IPS-11a (cell line): Measurements from ENCODE around the gene UQCRC1.

Experiments
- H3K4me3 ChIP-seq: one replicate; pipeline ENCODE4 v1.5.1; 2013; ENCODE audit warnings: low read depth, low read length, control low read depth

The UQCRC1 gene

DNA sequence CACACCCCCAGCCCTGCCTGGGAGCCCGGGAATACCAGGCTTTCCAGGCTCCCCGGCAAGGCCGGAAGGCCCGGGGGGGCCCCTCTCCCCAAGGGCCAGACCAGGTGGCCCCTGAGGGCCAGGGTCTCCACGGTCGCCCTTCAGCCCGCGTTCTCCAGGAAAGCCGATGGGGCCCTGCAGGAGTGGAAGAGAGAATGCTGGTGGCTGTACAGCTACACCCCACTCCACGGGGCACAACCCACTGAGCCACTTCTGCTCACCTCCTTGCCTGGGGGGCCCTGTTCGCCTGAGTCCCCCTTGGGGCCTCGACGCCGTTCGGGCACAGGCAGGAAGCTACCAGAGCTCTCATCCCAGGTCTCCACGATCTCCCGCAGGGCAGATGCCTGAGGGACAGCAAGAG lies 34.1 kb downstream of the UQCRC1 start:
- no peak overlapping the region for H3K4me3 ChIP-seq

DNA sequence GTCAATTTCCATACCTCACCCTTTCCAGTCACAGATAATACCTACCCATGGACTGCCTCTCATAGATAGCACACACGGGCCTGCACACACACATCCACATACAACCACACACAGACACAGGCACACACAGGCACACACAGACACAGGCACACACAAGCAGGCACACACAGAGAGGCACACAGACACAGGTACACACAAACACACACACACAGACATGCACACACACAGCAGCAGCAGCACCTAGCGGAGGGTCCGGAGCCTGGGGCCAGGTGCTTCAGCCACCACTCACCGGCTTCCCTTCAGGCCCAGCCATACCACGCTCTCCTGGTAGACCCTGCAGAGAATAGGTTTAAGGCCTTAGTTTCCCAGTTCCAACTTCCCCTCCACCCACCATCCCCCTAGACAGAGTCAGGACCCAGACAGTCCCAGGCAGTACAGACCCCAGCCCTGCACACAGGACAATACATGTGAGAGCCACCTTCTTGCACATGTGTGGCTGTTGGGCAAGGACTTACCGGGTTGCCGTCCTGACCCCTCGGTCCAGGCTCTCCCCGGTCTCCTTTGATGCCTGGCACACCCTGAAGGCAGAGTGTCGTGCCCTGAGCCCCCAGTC lies 35.4 kb downstream of the UQCRC1 start:
- no peak overlapping the region for H3K4me3 ChIP-seq

DNA sequence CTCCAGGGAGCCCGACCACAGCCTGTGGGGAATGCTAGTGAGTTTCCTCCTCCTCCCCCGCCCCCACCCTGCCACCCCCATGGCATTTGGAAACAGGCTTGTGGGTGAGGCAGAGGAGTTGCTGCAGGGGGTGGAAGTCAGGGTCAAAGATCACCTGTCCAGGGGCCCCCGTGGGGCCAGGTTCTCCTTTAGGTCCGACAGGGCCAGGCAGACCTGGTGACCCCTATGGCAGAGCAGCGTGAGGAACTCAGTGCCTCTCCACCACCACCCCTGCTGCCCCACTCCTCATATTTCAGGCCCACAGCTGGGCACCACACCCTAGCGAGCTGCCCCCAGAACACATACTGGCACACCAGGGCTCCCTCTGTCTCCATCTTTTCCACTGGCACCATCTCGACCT lies 36.9 kb downstream of the UQCRC1 start:
- H3K4me3 ChIP-seq, result no peak overlapping the region

DNA sequence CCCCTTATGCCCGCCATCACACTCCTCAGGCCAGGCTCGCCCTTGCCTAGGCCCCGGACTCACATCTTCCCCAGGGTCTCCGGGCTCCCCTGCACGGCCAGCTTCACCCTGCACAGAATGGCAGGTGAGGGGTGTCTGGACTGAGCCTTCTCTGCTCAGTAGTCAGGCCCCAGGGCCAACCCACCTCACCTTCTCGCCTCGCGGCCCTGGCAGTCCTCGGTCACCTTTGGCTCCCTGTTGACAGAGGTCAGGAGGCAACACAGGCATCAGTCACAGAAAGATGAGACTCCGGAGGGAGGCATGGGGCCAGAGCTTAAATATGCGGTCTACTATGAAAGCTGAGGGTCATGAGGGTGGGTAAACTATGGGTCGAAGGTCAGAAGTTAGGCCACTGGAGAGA lies 37.5 kb downstream of the UQCRC1 start:
- H3K4me3 ChIP-seq, result no peak overlapping the region

DNA sequence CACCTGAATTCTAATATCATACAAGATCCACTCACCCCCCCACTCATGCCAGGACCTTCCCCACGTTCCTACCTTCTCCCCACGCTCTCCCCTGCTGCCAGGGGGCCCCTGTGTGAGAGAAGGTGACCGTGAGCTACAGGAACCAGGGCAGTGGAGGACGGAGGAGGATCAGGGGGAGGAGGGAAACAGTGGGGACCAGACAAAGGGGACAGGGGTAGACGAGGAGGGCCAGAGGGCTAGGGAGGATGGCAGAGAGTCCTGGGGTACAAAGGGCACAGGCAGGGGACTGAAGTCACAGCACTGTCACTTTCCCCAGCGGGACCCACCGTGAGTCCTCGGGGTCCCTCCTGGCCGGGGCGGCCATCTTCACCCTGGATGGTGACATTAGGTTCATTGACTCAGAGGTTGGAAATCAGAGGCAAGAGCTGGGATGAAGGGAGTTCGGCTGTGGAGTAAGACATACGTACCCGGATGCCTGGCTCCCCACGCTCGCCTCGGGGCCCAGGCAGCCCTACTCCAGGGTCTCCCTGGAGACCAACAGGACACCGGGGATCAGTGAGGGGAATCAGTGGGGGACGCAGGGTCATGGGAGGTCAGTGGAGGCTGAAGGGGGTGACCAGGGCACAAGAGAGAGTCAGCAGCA lies 39.5 kb downstream of the UQCRC1 start:
- H3K4me3 ChIP-seq, result no peak overlapping the region

DNA sequence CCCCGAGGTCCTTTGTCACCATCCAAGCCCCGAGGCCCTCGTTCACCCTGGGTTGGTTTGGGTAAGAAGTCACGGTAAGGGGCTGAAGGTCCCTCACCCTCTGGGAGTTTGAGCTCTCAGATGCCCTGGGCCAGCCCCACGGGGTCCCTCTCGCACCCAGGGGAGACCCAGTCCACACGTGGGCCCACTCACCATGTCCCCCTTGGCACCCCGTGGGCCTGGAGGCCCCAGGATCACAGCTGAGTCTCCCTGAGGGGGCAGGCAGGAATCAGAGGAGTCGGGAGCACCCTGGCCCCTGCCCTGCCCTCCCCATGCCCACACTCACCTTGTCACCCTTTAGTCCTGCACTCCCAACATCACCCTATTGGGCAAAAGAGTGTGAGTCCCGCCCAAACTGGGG lies 40.0 kb downstream of the UQCRC1 start:
- no peak overlapping the region for H3K4me3 ChIP-seq

DNA sequence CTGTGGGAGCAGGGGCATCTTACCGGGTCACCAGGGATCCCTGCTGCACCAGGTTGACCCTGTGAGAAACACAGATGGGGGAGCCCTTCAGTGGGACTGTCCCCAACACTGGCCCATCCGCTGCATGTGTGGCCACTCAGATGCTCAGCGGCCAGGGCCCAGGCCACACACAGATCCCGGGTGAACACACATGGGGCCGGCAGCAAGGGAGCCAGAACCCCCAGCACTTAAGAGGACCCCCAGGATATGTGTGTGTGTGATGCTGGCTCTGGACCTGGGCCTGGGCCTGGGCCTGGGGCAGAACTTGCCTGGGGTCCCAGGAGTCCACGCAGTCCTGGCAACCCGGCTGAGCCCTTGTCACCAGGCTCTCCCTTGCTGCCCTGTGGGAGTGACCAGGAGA lies 41.0 kb downstream of the UQCRC1 start:
- H3K4me3 ChIP-seq, result no peak overlapping the region

DNA sequence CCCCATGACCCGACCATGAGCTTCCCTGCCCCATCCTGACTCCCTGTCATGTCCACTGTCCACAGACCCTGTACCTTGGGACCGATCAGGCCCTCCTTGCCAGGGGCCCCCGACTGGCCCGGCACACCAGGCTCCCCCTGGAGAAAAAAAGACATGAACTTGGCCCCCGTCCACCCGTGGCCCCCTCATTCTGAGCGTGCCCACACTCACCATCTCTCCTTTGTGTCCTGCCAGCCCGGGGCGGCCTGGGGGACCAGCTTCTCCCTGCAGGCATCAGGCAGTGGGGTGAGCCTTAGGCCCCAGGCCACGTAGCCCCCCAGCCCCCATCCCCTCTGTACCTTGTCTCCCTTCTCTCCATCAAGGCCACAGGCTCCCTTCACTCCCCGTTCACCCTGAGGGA lies 41.9 kb downstream of the UQCRC1 start:
- no peak overlapping the region for H3K4me3 ChIP-seq

DNA sequence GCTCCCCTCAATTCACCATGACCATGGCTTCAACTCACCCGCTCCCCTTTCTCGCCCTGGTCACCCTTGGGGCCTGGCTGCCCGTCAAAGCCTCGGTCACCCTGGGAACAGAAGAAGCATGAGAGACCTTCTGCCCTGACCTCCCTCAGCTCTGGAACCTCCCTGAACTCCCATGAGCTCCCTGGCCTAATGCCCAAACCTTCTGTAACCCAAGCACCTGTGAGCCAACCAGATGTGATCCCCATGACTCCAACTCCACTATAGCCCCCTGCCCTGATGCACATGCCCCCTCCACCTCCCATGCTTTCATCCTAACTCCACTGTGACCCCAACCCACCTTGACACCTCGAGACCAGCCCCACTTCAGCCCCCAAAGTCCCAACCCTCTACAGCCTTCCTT lies 42.4 kb downstream of the UQCRC1 start:
- H3K4me3 ChIP-seq, result no peak overlapping the region

DNA sequence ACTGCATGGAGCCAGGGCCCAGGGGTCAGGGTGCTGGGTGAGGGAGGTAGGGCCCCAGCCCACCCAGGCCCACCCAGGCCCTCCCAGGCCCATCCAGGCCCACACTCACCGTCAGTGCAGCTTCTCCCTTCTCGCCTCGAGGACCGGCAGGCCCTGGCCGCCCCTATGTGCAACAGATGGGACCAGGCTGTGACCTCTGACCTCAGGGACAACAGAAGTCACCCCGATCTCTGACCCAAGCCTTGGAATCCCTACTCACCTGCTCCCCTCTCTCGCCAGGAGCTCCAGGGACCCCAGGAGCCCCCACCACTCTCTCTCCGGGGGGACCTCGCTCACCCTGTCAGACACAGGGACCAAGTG lies 43.1 kb downstream of the UQCRC1 start:
- no peak overlapping the region for H3K4me3 ChIP-seq

DNA sequence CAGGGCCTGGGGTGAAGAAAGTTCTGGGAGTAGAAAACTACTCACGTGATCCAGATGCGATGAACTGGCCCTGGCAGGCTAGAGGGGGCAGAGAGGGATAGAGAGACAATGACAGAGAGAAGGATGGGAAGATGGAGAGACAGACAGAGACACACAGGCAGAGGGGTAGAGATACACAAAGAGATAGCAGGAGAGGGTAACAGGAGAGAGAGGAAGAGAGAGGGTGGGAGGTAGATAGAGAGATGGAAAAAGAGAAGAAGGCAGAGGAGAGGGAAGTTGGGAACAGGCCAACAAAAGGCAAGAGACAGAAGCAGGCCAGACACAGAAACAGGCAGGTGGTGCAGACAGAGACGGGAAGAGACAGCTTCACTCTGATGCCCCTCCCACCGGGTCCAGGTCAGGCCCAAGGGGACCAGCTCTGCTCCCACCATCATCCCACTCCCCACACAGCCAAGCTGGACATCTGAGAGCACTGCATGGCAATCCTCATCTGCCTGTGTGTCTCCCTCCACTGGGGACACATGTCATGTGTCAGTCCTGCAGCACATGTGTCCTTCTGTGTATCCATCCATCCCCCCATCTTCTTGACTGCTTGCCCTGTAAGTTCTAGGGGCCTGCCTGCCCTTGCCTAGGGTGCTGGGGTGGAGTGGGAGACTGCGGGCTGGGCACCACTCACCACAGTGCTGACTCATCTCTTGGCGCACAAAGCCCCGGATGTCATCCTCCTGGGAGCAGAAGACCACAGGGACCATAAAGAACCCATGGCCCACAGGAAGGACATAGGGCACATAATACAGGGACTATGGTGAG lies 43.6 kb downstream of the UQCRC1 start:
- no peak overlapping the region for H3K4me3 ChIP-seq

DNA sequence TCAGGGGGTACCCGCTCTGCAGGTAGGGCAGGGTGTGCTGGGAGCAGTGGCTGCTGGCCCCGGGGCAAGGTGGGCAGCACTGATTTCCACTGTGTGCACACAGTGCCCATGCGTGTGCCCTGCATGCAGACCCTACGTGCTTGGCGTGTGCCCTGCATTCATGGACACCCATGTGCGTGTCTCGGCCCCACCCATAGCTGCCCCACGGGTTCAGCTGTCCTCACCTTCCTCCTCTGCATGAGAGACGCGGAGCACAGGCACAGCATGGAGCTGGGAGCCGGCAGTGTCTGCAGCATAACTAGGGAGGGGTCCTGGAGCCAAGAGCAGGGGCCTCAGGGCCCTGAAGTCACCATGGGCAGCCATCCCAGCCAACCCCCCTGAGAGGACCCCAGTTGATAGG lies 44.3 kb downstream of the UQCRC1 start:
- H3K4me3 ChIP-seq, result no peak overlapping the region

DNA sequence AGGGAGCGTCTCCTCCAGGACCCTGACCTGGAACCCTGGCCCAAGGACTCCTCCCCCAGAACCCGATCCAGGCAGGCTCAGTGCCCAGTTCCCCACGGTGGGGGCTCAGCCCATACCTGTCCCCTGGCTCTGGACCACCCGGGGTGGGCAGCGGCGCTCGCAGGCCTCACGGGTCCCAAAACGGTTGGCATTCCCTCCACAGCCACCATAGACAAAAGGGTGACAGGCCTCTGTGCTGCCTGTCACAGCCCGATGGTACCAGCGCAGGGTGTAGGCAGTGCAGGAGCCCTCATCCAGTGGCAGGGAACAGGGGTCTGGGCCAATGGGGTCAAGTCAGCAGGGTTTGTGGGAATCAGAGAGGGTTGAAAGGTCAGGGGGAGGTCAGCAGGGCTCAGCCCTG lies 44.8 kb downstream of the UQCRC1 start:
- no peak overlapping the region for H3K4me3 ChIP-seq

DNA sequence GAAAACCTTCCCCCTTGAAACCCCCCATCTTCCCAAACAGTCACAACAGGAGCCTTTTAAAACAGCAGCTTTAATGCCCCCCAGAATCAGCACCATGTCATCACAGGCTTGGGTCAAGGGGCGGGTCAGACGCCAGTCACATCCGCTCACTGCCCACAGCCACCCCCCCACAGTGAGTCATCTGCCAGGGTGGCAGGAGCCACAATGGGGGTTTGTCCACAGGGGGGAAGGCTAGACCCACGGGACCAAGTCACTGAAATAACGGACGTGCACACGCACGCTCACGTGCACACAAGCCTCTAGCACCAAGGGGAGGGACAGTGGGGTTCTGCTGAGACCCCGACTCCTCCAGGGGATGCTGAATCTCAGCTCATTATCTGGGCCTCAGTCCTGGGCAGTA lies 45.4 kb downstream of the UQCRC1 start:
- H3K4me3 ChIP-seq, result no peak overlapping the region

DNA sequence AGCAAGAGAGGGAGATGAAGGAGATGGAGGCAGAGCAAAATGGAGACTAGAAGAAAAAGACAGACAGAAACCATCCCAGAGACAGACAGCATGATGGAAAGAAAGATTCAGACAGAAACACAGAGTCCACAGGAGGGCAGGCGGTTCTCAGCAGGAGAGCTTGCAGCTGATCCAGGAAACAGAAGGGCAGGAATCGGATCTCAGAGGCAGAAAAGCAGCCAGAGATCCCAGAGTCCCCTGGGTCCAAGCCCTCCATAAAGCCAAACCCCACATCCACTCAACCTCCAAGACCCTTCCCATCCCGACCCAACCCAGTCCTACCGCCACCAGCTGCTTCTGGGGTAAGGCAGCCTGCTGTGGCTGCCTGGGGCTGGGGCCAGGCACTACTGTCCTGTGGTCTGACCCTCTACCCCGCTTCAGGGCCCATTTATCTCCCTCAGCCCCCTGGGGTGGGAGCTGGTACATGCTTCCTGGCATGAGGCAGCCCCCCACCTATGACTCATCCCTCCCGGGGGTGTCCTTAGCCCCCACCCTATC lies 46.0 kb downstream of the UQCRC1 start, which contains the start of gene UCN2:
Gene UCN2 (minus strand): TSS at position 400 of the 537 bp plus-strand sequence. CDS start 657 bp downstream, outside the sequence.
- H3K4me3 ChIP-seq, result no peak within 1 kb of the TSS

DNA sequence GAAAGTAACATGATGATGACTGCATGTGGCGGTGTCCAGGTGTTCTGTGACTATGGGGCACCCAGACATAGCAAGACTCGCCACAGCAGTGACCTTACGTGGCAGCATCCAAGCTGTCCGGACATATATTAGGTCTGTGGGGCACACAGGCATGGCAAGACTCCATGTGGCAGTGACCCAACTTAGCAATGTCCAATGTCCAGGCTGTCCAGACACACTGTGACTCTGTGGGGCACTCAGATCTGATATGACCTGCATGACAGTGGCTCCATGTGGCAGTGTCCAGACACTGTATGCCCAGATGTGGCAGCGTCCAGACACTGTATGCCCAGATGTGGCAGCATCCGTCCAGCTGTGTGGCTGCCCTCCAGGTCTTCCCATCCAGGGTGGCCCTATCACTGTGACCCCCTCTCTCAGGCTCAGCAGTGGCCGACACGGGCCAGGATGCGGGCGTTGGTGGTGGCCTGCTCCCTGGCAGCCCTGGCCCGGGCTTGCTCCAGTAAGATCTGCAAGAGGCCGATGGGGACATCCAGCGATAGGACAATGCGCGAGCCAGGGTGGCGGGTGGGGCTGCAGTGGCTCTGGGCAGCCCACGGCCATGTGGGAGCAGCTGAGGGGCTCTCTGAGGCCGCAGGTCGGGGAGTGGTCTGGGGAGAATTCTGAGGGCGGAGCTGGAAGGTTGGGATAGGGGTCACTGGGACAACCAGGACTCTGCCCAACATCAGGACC lies 46.9 kb downstream of the UQCRC1 start:
- H3K4me3 ChIP-seq, result no peak overlapping the region

DNA sequence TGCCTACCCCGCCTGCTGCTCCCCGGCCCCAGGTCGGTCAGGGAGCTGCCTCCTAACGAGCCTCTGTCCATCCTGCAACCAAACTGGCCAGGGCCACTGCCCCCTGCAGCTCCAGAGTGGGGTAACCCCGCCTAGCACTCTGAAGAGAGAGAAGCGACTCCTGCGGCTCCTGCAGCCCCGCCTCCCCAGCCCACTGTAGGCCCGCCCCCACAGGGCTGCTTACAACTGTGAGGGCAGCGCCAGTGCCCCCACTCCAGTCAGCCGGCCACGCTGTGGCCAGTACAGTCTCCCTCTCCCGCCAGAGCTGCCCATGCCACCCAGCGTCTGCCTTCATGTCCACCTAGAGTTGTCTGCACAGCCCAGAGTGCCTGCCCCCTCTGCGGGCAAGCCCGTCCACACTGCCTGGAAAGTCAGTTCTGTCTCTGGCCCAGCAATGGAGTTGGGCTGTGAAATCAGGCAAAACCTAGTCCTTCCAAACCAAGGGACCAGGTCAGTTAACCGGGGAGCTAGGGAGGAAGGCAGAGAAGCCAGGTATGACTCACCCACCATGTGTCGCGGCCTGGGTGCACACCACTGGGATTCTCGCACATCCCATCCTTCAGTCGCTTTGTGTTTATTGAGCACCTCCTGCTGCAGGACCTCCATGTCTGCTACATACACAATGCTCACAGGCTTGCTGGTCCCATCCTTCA lies 48.3 kb downstream of the UQCRC1 start:
- H3K4me3 ChIP-seq, result no peak overlapping the region

DNA sequence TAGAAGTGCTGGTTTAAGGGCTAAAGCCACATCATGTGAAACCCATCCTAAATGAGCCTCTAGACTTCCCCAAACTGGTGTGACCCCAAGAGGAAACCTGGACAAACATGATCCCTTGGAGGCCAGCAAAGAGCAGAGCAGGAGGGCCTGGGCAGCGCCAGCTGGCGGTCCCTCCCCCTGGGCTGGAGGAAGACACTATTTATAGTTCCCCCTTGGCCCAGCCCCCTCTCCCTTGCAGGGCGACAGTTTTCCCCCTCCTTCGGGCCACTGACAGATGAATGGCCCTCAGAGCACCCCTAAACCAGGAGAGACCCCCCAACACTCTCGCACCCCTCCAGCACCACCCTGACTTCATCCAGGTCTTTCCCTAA lies 48.8 kb downstream of the UQCRC1 start:
- H3K4me3 ChIP-seq, result no peak overlapping the region

DNA sequence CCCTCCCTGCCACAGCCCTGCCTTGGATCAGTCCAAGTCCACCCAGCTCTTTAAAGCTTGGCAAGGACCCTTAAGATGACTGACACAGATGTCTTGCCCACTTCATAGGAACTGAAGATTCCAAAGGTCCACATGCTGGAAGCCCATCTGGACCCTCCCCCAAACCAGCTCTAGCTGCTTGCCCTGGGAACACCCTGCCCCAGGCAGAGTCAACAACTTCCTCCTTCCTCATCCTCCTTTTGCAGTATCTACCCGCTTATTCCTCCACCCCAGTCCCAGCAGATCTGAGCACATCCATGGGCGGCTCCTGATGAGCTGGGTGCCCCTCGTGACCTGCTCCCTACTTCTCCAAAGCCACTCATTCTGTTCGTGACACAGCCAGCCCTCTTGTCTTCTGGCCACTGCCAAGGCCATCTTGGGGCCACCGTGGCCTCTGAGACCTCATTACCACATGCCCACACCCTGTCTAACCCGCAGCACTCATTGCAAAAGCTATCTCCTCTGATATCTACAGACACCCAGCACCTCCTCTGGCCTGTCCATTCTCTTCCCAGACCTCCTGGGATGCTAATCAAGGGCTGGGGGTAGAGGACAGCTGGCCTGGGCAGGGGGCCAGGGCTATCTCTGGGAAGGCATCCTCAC lies 50.8 kb downstream of the UQCRC1 start:
- H3K4me3 ChIP-seq, result no peak overlapping the region
